Colonic mucosa (tissue), 4 donors: ENCODE data around the gene SOX10. TPM values are rescaled to one million over a fixed set of nuclear protein-coding genes. Genes with fewer than 3 reads are reported as not detected.

Experiments
- DNase-seq: peaks from one replicate; pipeline ENCODE4 v3.0.0-alpha.2; 2020
- H3K27ac ChIP-seq: fragments of 200-600 bp; one replicate; pipeline ENCODE4 v1.8.0; 2021
- H3K27me3 ChIP-seq: fragments of 200-600 bp; one replicate; pipeline ENCODE4 v1.8.0; 2021
- H3K36me3 ChIP-seq: fragments of 200-600 bp; one replicate; pipeline ENCODE4 v1.8.0; 2021
- H3K4me1 ChIP-seq: fragments of 200-600 bp; one replicate; pipeline ENCODE4 v1.8.0; 2021; ENCODE audit warnings: mild to moderate bottlenecking
- H3K4me3 ChIP-seq: fragments of 200-600 bp; one replicate; pipeline ENCODE4 v1.8.0; 2021
- H3K9ac ChIP-seq, 2 donors: one replicate each; pipeline ENCODE4 v1.7.0; 2013; ENCODE audit warnings: control low read depth in 2 of 2, low read depth in 2 of 2, low read length in 2 of 2
- H3K9me3 ChIP-seq: fragments of 200-600 bp; one replicate; pipeline ENCODE4 v1.8.0; 2021
- CTCF ChIP-seq: fragments of 200-600 bp; IDR thresholded peaks from one replicate; pipeline ENCODE4 v1.8.0; 2022; ENCODE audit warnings: antibody characterized with exemption, mild to moderate bottlenecking
- intact Hi-C: fragments of 100-400 bp; cut with DNase I; formaldehyde crosslinking; loops from one replicate; pipeline ENCODE4 v1.14.1; 2022
- total RNA-seq, 2 donors: library from RNA; stranded (reverse); fragmentation: NEBNext Ultra II Directional in 1 of 2; extraction: Animal tissue kit (Norgen Biotek cat#: 25700) in 1 of 2; gene quantifications; one replicate each; pipeline ENCODE4 v1.2.1, GENCODE V29; 2021
- donor health status: healthy.
- donor health status: DM: no; HTN: no; CAD: no.
- donor health status: DM: no; HTN: no; CAD: no.

SOX10 gene
- 1 to 10 TPM in 1 of 2 donors, under 1 TPM in 1; 0.57 to 3.4 TPM for total RNA-seq

- Histone ChIP-seq H3K4me1 (no peaks in the 10 kb centered on the region), H3K9me3 (no peaks in the 10 kb centered on the region), H3K36me3 (no peaks in the 10 kb centered on the region), H3K27me3 (no peaks in the 10 kb centered on the region), H3K4me3 (no peak within 1 kb of the TSS), H3K9ac (peak within 1 kb of the TSS in 1 of 2 donors; percentile 15), H3K27ac (no peak within 1 kb of the TSS)
- intact Hi-C loops = no loop called here
- TF ChIP-seq CTCF = no peak
- DNase-seq = no peak
These were observed at the start of gene SOX10 for GRCh38 chr22:37983860-37984791. Gene SOX10, minus strand, starts transcription at chr22:37984555. Its CDS starts 771 bp downstream, at chr22:37983784.

DNA sequence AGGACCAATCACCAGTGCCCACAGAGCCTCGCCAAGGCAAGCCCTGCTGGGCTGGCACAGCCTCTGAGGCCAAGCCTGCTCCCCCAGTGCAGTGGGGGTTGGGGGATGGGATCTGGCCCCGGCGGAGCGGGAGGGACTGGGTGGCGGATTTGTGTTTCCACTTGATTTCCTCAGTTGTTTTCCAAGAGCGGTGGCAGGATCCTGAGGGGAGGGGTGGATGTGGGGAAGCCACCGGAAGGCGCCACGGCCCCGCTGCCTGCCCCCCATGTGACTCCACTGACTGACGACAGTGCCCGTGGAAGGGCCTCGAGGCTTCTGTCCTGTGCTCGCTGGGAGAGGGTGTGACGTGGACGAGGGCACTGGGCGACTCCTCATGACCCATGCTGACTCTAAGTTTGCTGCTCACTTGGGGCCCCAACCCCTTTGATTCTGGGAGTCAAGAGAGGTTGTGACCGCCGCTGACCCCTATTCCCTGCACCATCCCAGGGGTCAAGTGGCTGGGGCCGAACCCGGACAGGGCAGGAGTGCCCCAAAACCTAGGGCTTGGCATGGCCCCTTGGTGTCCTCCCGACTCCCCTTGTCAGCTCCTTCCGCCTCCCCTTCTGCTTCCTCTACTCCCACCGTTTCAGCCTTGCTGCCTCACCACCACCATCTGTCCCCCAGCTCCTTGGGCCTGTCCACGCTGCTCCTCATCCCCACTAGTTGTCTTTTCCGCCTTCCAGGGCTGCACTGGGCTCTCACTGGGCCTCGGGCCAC, 49.3 kb upstream of the SOX10 start:
- H3K9ac ChIP-seq = peak overlapping the region in 1 of 2 donors; percentile 32
- intact Hi-C loops = no loop called here

DNA sequence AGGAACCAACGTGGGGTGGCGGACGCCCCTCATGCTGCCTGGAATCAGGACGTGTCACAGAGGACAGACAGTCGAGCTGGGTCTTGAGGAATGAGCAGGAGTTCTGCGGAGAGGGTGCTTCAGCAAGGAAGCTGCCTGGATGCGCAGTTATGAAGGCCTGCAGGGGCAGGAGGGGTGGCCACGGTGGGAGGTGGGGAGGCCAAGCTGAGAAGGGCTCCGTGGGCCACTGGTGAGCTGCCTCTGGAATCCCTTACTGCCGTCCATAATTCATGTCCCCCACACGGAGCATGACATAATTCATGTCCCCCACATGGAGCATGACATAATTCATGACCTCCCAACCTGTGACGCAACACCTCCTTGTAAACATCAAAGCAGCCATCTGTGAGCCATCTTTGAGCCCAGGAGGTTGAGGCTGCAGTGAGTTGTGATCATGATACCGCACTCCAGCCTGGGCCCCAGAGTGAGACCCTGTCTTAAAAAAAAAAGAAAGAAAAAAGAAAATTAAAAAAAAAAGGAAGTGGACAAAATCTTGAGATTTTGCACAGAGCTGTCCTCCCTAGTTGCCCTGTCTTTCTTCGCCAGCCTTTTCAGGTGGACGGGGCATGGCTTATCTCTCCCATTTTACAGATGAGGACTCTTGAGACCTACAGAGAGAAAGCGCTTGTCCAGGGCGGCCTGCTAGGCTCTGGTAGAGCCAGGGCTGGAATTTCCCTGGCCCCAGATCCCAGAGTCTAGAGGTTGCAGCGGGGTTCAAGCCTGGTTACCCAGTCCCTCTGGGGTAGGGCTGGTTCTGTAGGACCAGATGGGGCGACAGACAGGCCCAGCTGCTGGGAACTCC, 48.5 kb upstream of the SOX10 start:
- DNase-seq = no peak
- no peak overlapping the region for H3K27ac ChIP-seq
- TF ChIP-seq CTCF = no peak
- H3K9ac ChIP-seq = peak overlapping the region in 1 of 2 donors; percentile 4
- no peaks in the 10 kb centered on the region for H3K27me3 ChIP-seq
- H3K4me3 ChIP-seq = no peak overlapping the region
- H3K4me1 ChIP-seq = peaks cover 4% of the 10 kb centered on the region
- no peaks in the 10 kb centered on the region for H3K9me3 ChIP-seq
- intact Hi-C loops = no loop called here
- no peaks in the 10 kb centered on the region for H3K36me3 ChIP-seq

More for the DNA sequence above, 49.3 kb upstream of the SOX10 start:
- Histone ChIP-seq H3K36me3 (no peaks in the 10 kb centered on the region), H3K9me3 (no peaks in the 10 kb centered on the region), H3K4me3 (no peak overlapping the region), H3K27ac (no peak overlapping the region), H3K4me1 (peaks cover 4% of the 10 kb centered on the region), H3K27me3 (no peaks in the 10 kb centered on the region)
- TF ChIP-seq CTCF = no peak
- DNase-seq = no peak

- Histone ChIP-seq H3K27me3 (no peaks in the 10 kb centered on the region), H3K9ac (no peak overlapping the region), H3K27ac (no peak overlapping the region), H3K4me1 (peaks cover 4% of the 10 kb centered on the region), H3K36me3 (no peaks in the 10 kb centered on the region), H3K4me3 (no peak overlapping the region), H3K9me3 (no peaks in the 10 kb centered on the region)
- DNase-seq = no peak
- intact Hi-C loops = no loop called here
- TF ChIP-seq CTCF = no peak
These were observed 47.1 kb upstream of the SOX10 start for GRCh38 chr22:38031491-38031890.
